HEK293 (cell line): Measurements from ENCODE around the gene RPL13A.

Experiments used
- GFI1B ChIP-seq: fragments of 450-650 bp; formaldehyde crosslinking; IDR thresholded peaks from 2 replicates; pipeline ENCODE4 v1.5.1; 2016; ENCODE audit warnings: missing biosample characterization, missing genetic modification characterization
- GLI2 ChIP-seq: fragments of 450-650 bp; formaldehyde crosslinking; IDR thresholded peaks from 2 replicates; pipeline ENCODE4; 2017; ENCODE audit warnings: missing biosample characterization, missing genetic modification characterization, low read depth, borderline replicate concordance
- HOXC10 ChIP-seq: sonication (generic); formaldehyde crosslinking; IDR thresholded peaks from 2 replicates; pipeline ENCODE4 v1.8.1; 2023; ENCODE audit warnings: mild to moderate bottlenecking, missing genetic modification reagents
- KLF16 ChIP-seq: fragments of 450-650 bp; formaldehyde crosslinking; IDR thresholded peaks from 2 replicates; pipeline ENCODE4 v1.5.1; 2017; ENCODE audit warnings: missing biosample characterization, missing genetic modification characterization
- KLF9 ChIP-seq: fragments of 450-650 bp; formaldehyde crosslinking; IDR thresholded peaks from 2 replicates; pipeline ENCODE4 v1.5.1; 2016; ENCODE audit warnings: missing biosample characterization, missing genetic modification characterization, low read depth
- YY2 ChIP-seq: fragments of 450-650 bp; formaldehyde crosslinking; IDR thresholded peaks from 2 replicates; pipeline ENCODE4 v1.5.1; 2016; ENCODE audit warnings: missing biosample characterization, missing genetic modification characterization
- ZBTB17 ChIP-seq: fragments of 450-650 bp; formaldehyde crosslinking; IDR thresholded peaks from 2 replicates; pipeline ENCODE4 v1.5.1; 2016; ENCODE audit warnings: missing biosample characterization, missing genetic modification characterization
- ZIC2 ChIP-seq: fragments of 450-650 bp; formaldehyde crosslinking; IDR thresholded peaks from 2 replicates; pipeline ENCODE4 v1.5.1; 2016; ENCODE audit warnings: missing biosample characterization, missing genetic modification characterization
- ZNF133 ChIP-seq: fragments of 450-650 bp; formaldehyde crosslinking; IDR thresholded peaks from 2 replicates; pipeline ENCODE4 v1.5.1; 2016; ENCODE audit warnings: missing biosample characterization, missing genetic modification characterization
- ZNF19 ChIP-seq: fragments of 450-650 bp; formaldehyde crosslinking; IDR thresholded peaks from 2 replicates; pipeline ENCODE4; 2016; ENCODE audit warnings: missing biosample characterization, missing genetic modification characterization, low read depth
- ZNF202 ChIP-seq: fragments of 450-650 bp; formaldehyde crosslinking; IDR thresholded peaks from 2 replicates; pipeline ENCODE4 v1.5.1; 2016; ENCODE audit warnings: missing biosample characterization, missing genetic modification characterization, borderline replicate concordance
- ZNF23 ChIP-seq: fragments of 450-650 bp; formaldehyde crosslinking; IDR thresholded peaks from 2 replicates; pipeline ENCODE4 v1.5.1; 2016; ENCODE audit warnings: missing biosample characterization, missing genetic modification characterization, borderline replicate concordance
- ZNF350 ChIP-seq: fragments of 450-650 bp; formaldehyde crosslinking; IDR thresholded peaks from 2 replicates; pipeline ENCODE4 v1.5.0; 2017; ENCODE audit warnings: missing biosample characterization, mild to moderate bottlenecking, missing genetic modification characterization
- ZNF391 ChIP-seq: fragments of 450-650 bp; formaldehyde crosslinking; IDR thresholded peaks from 2 replicates; pipeline ENCODE4 v1.5.1; 2016; ENCODE audit warnings: low read depth, missing biosample characterization, missing genetic modification characterization, borderline replicate concordance
- ZNF426 ChIP-seq: fragments of 450-650 bp; formaldehyde crosslinking; IDR thresholded peaks from 2 replicates; pipeline ENCODE4 v1.5.1; 2017; ENCODE audit warnings: missing biosample characterization, missing genetic modification characterization, mild to moderate bottlenecking, inconsistent platforms, moderate library complexity
- ZNF501 ChIP-seq: fragments of 450-650 bp; formaldehyde crosslinking; IDR thresholded peaks from 2 replicates; pipeline ENCODE4 v1.5.1; 2016; ENCODE audit warnings: missing biosample characterization, missing genetic modification characterization
- ZNF544 ChIP-seq: fragments of 450-650 bp; formaldehyde crosslinking; IDR thresholded peaks from 2 replicates; pipeline ENCODE4 v1.5.0; 2017; ENCODE audit warnings: missing biosample characterization, missing genetic modification characterization
- ZNF549 ChIP-seq: fragments of 450-650 bp; IDR thresholded peaks from 2 replicates; pipeline ENCODE4 v1.5.1; 2018; ENCODE audit warnings: missing biosample characterization, missing genetic modification characterization, mild to moderate bottlenecking, inconsistent platforms, moderate library complexity
- ZNF660 ChIP-seq: fragments of 450-650 bp; IDR thresholded peaks from 2 replicates; pipeline ENCODE4 v1.5.1; 2018; ENCODE audit warnings: missing biosample characterization, mild to moderate bottlenecking, missing genetic modification characterization
- ZNF677 ChIP-seq: fragments of 450-650 bp; IDR thresholded peaks from 2 replicates; pipeline ENCODE4 v1.5.0; 2018; ENCODE audit warnings: missing biosample characterization, mild to moderate bottlenecking, missing genetic modification characterization, moderate library complexity
- ZNF747 ChIP-seq: fragments of 450-650 bp; formaldehyde crosslinking; IDR thresholded peaks from 2 replicates; pipeline ENCODE4 v1.5.1; 2016; ENCODE audit warnings: missing biosample characterization, missing genetic modification characterization
- ZNF76 ChIP-seq: fragments of 450-650 bp; formaldehyde crosslinking; IDR thresholded peaks from 2 replicates; pipeline ENCODE4; 2016; ENCODE audit warnings: low read depth, missing biosample characterization, missing genetic modification characterization, borderline replicate concordance
- ZNF776 ChIP-seq: fragments of 450-650 bp; formaldehyde crosslinking; IDR thresholded peaks from 2 replicates; pipeline ENCODE4 v1.5.0; 2017; ENCODE audit warnings: missing biosample characterization, missing genetic modification characterization, borderline replicate concordance
- ZNF830 ChIP-seq: fragments of 450-650 bp; IDR thresholded peaks from 2 replicates; pipeline ENCODE4 v1.5.0; 2018; ENCODE audit warnings: missing biosample characterization, missing genetic modification characterization, low read depth, mild to moderate bottlenecking, moderate library complexity
- ZNF837 ChIP-seq: fragments of 450-650 bp; formaldehyde crosslinking; IDR thresholded peaks from 2 replicates; pipeline ENCODE4 v1.5.1; 2016; ENCODE audit warnings: missing biosample characterization, missing genetic modification characterization
- ZNF843 ChIP-seq: fragments of 450-650 bp; formaldehyde crosslinking; IDR thresholded peaks from 2 replicates; pipeline ENCODE4 v1.5.1; 2016; ENCODE audit warnings: missing biosample characterization, missing genetic modification characterization
- TF ChIP-seq, protein P1 (sequence below): fragments of 450-650 bp; formaldehyde crosslinking; IDR thresholded peaks from 2 replicates; pipeline ENCODE4 v1.5.1; 2016; ENCODE audit warnings: missing biosample characterization, missing genetic modification characterization, borderline replicate concordance
- TF ChIP-seq, protein P2 (sequence below): fragments of 450-650 bp; formaldehyde crosslinking; IDR thresholded peaks from 2 replicates; pipeline ENCODE4 v1.5.1; 2016; ENCODE audit warnings: missing biosample characterization, missing genetic modification characterization
- TF ChIP-seq, protein P3 (sequence below): fragments of 450-650 bp; formaldehyde crosslinking; IDR thresholded peaks from 2 replicates; pipeline ENCODE4 v1.5.1; 2016; ENCODE audit warnings: missing biosample characterization, missing genetic modification characterization
- TF ChIP-seq, protein P4 (sequence below): fragments of 450-650 bp; formaldehyde crosslinking; optimal IDR thresholded peaks from 2 replicates; pipeline ENCODE3; 2016; ENCODE audit warnings: missing biosample characterization, mild to moderate bottlenecking, missing genetic modification characterization

The RPL13A gene

DNA sequence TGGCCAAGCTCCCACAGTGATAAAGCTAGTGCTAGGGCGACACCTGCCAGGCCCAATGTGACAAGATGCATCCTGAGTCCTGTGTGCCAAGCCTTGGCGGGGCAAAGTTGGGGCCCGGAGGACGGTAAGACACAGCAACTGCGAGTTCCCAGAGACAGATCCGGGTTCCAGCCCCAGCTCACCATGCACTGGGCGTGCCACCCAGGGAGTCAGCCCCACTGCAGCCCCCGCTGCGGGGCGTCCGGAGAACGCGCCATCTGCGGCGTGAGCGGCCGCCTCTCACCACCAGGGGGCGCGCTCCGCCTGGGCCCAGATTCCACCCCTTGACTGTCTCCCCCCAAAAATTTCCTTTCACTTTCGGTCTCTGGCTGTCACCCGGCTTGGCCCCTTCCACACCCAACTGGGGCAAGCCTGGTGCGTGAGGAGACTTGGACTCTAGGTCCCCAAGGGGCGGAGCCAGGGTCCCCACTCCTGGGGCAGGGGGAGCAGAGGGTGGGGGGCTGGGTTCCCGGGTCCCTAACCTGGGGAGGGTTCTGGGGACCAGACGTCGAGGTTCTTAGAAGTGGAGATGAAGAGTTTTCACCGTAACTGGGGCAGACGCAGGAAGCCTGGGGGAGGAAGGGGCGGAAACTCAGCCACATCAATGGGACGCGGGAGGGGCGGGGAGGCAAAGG lies 13.4 kb upstream of the RPL13A start, which contains the start of gene FLT3LG (continued):
- no peak; the same call in 1 of the 2 replicates for TF ChIP-seq ZBTB17 (tag by site-specific recombination)
- no peak for TF ChIP-seq ZNF202 (tag by site-specific recombination)
- TF ChIP-seq ZNF19: no peak
- TF ChIP-seq, protein P1, sequence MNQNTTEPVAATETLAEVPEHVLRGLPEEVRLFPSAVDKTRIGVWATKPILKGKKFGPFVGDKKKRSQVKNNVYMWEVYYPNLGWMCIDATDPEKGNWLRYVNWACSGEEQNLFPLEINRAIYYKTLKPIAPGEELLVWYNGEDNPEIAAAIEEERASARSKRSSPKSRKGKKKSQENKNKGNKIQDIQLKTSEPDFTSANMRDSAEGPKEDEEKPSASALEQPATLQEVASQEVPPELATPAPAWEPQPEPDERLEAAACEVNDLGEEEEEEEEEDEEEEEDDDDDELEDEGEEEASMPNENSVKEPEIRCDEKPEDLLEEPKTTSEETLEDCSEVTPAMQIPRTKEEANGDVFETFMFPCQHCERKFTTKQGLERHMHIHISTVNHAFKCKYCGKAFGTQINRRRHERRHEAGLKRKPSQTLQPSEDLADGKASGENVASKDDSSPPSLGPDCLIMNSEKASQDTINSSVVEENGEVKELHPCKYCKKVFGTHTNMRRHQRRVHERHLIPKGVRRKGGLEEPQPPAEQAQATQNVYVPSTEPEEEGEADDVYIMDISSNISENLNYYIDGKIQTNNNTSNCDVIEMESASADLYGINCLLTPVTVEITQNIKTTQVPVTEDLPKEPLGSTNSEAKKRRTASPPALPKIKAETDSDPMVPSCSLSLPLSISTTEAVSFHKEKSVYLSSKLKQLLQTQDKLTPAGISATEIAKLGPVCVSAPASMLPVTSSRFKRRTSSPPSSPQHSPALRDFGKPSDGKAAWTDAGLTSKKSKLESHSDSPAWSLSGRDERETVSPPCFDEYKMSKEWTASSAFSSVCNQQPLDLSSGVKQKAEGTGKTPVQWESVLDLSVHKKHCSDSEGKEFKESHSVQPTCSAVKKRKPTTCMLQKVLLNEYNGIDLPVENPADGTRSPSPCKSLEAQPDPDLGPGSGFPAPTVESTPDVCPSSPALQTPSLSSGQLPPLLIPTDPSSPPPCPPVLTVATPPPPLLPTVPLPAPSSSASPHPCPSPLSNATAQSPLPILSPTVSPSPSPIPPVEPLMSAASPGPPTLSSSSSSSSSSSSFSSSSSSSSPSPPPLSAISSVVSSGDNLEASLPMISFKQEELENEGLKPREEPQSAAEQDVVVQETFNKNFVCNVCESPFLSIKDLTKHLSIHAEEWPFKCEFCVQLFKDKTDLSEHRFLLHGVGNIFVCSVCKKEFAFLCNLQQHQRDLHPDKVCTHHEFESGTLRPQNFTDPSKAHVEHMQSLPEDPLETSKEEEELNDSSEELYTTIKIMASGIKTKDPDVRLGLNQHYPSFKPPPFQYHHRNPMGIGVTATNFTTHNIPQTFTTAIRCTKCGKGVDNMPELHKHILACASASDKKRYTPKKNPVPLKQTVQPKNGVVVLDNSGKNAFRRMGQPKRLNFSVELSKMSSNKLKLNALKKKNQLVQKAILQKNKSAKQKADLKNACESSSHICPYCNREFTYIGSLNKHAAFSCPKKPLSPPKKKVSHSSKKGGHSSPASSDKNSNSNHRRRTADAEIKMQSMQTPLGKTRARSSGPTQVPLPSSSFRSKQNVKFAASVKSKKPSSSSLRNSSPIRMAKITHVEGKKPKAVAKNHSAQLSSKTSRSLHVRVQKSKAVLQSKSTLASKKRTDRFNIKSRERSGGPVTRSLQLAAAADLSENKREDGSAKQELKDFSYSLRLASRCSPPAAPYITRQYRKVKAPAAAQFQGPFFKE (tag by site-specific recombination): no peak
- TF ChIP-seq KLF9: peak; percentile 70
- TF ChIP-seq ZNF747: no peak
- TF ChIP-seq ZNF391 (tag by site-specific recombination): 0 out of 2 replicates have a peak, but pooled peaks have one; percentile 39
- no peak for TF ChIP-seq ZNF837 (tag by site-specific recombination)
- no peak for TF ChIP-seq ZNF426 (tag by site-specific recombination)
- no peak for TF ChIP-seq ZNF544 (tag by site-specific recombination)
- TF ChIP-seq ZNF23 (tag by site-specific recombination): no peak
- TF ChIP-seq ZIC2 (tag by site-specific recombination): peak; percentile 91
- TF ChIP-seq, protein P2, sequence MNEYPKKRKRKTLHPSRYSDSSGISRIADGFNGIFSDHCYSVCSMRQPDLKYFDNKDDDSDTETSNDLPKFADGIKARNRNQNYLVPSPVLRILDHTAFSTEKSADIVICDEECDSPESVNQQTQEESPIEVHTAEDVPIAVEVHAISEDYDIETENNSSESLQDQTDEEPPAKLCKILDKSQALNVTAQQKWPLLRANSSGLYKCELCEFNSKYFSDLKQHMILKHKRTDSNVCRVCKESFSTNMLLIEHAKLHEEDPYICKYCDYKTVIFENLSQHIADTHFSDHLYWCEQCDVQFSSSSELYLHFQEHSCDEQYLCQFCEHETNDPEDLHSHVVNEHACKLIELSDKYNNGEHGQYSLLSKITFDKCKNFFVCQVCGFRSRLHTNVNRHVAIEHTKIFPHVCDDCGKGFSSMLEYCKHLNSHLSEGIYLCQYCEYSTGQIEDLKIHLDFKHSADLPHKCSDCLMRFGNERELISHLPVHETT: no peak
- TF ChIP-seq ZNF133 (tag by site-specific recombination): 0 out of 2 replicates have a peak, but pooled peaks have one; percentile 7
- no peak for TF ChIP-seq GLI2 (tag by site-specific recombination)
- no peak for TF ChIP-seq HOXC10 (CRISPR knock-in tag)
- no peak for TF ChIP-seq ZNF350
- TF ChIP-seq ZNF549 (tag by site-specific recombination): no peak
- no peak for TF ChIP-seq ZNF76 (tag by site-specific recombination)
- TF ChIP-seq ZNF660 (tag by site-specific recombination): peak; percentile 86; the same call in 1 of the 2 replicates
- peak; percentile 83 for TF ChIP-seq KLF16 (tag by site-specific recombination)
- TF ChIP-seq ZNF677 (tag by site-specific recombination): no peak
- TF ChIP-seq ZNF830 (tag by site-specific recombination): no peak
- TF ChIP-seq, protein P3, sequence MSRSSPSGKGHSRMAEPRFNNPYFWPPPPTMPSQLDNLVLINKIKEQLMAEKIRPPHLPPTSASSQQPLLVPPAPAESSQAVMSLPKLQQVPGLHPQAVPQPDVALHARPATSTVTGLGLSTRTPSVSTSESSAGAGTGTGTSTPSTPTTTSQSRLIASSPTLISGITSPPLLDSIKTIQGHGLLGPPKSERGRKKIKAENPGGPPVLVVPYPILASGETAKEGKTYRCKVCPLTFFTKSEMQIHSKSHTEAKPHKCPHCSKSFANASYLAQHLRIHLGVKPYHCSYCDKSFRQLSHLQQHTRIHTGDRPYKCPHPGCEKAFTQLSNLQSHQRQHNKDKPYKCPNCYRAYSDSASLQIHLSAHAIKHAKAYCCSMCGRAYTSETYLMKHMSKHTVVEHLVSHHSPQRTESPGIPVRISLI (tag by site-specific recombination): no peak
- TF ChIP-seq YY2: no peak; the same call in 1 of the 2 replicates
- TF ChIP-seq ZNF843 (tag by site-specific recombination): 0 out of 2 replicates have a peak, but pooled peaks have one; percentile 12
- peak; percentile 65; the same call in 1 of the 2 replicates for TF ChIP-seq ZNF501
- TF ChIP-seq GFI1B (tag by site-specific recombination): no peak
- TF ChIP-seq ZNF776 (tag by site-specific recombination): no peak
- TF ChIP-seq, protein P4, sequence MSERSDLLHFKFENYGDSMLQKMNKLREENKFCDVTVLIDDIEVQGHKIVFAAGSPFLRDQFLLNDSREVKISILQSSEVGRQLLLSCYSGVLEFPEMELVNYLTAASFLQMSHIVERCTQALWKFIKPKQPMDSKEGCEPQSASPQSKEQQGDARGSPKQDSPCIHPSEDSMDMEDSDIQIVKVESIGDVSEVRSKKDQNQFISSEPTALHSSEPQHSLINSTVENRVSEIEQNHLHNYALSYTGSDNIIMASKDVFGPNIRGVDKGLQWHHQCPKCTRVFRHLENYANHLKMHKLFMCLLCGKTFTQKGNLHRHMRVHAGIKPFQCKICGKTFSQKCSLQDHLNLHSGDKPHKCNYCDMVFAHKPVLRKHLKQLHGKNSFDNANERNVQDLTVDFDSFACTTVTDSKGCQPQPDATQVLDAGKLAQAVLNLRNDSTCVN: peak; percentile 46
